SIG-M5 treated with dmso at 0.1 percent for 504 hours (cell line): ENCODE results near the gene PERCC1.

Experiments used
- DNase-seq: peaks from one replicate; lab custom pipeline; 2025; ENCODE audit not compliant: unreplicated experiment; lab: John Stamatoyannopoulos, UW

The PERCC1 gene

DNA sequence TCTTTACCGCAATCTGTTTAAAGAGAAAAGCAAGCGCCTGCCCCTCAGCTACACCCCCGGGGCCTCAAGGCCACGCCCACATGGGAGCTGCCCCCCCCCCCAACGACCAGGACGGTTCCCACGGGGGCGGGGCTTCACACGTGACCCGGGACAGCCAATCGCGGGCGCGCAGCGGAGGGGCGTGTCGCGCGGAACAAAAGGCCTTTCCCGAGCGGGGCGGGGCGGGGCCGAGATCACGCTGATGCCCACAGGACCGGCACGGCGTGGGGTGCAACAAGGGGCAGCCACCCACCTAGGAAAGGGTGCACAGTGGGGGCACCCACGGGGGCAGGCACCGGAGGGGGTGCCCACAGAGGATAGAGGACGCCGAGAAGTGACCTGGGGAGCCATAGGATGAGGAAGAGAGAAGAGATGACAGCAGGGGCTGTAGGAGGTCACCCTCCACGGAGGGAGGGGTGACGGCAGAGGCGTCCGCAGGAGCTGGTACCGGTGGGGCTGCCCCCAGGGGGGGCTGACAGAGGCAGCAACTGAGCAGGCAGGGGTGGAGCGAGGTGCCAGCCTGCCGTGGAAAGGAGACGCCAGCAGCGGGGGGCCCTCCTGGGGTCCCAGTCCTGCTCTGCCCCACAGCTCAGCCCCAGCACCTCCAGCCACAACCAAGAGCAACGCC is 22.6 kb upstream of the PERCC1 start:
- peak; percentile 73 for DNase-seq

DNA sequence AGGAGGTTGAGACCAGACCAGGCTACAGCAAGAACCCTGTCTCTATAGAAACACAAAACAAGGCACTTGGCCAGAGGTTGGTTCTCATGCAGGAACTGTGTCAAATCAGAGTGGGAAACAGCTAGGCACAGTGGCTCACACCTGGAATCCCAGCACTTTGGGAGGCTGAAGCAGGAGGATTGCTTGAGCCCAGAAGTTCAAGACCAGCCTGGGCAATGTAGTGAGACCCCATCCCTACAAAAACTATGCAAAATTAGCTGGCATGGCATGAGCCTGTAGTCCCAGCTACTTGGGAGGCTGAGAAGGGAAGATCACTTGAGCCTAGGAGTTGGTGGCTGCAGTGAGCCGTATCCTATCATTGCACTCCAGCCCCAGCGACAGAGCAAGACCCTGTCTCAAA is 18.0 kb upstream of the PERCC1 start:
- no peak for DNase-seq

DNA sequence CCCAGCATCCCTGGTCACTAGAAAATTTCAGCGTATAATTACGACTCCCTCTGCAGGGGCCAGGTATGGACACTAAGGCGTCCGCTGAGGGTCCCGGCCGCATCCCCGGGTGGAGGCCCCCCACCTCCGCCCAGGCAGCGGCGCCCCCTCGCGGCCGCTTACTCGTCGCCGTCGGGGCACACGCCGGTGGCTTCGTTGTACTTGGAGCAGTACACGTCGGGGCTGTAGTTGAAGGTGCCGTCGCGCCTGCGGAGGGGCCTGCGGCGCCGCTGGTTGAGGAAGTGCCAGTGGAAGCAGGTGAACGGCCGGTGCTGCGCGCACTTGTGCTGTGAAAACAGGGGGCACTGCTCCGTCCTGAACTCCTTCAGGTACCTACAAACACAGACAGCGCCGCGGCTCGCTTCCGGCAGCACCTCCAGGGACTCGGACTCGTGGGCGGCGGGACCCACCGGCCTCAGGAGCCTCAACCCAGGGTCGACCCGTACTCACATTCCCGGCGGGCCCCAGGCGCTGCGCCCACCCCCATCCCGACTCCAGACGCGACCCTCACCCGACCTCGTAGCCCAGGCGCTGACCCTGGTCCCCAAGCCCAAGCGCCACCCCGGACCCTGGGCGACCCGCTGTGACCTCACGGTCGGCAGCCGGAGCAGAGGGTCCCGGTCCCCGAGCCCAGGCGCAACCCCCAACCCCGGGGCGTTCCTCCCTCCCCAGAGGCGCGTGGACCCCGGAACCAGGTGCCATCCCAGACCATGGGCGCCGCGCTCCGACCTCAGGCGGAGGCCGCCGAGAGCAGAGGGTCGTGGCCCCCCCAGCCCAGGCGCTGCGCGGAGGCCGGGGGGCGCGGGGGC is 17.0 kb upstream of the PERCC1 start:
- DNase-seq = peak; percentile 39

DNA sequence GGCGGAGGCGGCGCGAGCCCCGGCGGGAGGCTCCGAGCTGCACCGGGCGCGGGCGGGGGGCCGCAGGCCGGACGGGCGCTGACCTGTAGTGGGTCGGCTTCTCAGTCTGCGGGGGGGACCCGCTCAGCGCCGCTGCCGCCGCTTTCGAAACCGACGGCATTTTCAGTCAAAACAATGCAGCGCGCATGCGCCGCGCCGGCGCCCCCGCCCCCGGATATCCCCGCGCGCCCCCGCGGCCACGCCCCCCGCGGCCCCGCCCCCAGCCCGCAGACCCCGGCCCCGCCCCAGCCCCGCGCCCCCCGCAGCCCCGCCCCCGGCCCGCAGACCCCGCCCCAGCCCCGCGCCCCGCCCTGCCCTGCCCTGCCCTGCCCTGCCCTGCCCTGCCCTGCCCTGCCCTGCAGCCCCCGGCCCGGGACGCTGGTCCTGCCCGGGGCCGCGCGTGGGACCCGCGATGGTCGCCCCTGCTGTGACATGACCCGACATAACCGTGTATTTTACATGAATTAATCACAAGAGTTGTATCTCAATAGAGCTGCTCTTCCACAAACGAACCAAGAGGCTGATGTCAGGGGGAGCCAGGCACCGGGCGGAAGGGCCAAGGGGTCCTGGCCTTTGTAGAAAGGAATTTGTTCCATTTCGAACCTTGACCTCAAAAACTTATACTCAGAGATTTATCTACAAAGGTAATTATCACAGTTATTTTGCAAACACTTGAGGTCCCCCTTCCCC is 16.2 kb upstream of the PERCC1 start, which contains the start of gene UNKL:
Gene UNKL (minus strand): TSS at position 173 of the 729 bp plus-strand sequence. CDS start 13 bp downstream, at position 160.
- peak; percentile 31 for DNase-seq

DNA sequence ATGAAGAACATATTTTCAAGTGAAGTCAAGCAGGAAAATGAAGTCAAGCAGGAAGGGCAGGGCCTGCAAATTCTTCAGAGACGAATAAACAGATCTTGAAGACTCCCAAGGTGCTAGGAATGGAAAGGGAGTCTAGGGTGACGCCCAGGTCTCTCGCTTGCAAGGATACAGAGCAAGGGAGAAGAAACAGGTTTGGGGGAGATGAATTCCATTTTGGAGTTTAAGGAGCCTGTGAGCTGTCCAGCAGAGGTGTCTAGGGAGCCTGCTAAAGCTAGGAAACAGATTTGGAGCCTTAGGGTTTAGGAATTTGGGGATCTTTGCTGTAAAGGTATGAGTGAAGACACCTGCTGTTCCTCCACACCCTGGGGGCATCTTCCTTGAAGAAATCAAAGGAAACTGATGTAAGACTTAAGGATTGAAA is 14.3 kb upstream of the PERCC1 start:
- no peak for DNase-seq

DNA sequence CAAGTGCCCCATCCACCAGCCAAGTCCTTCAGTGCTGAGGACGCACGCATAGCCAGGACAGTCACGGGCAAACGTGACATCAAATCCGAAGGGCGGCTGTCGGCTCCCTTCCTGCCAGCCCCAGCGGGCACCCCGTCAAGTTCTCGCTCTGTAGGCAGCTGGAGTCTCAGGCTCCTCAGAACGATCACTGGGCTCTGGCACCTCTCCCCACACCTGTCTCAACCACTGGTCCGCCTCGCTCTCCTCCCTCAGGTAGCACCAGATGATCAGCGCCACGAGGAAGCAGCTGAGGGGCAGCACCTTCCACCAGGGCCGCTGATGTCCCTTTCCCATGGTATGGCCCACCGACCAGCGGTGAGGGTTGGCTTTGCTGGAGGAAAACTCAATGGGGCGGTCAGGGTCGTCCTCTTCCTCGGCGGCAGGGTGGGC is 10.8 kb upstream of the PERCC1 start:
- DNase-seq = no peak

DNA sequence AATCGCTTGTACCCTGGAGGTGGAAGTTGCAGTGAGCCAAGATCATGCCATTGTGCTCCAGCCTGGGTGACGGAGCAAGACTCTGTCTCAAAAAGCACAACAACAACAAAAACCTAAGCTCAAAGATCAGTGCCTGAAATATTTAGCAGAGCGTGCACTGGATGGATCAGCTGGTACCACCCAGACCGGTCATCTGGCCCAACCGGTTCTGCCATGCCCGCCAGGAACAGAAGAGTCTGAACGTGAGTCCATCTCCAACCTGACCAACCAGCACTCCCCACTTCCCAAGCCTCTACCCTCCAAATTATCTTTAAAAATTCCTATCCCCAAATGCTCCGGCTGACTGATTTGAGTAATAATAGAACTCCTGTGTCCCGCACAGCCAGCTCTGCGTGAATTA is 8.8 kb upstream of the PERCC1 start:
- DNase-seq = no peak

DNA sequence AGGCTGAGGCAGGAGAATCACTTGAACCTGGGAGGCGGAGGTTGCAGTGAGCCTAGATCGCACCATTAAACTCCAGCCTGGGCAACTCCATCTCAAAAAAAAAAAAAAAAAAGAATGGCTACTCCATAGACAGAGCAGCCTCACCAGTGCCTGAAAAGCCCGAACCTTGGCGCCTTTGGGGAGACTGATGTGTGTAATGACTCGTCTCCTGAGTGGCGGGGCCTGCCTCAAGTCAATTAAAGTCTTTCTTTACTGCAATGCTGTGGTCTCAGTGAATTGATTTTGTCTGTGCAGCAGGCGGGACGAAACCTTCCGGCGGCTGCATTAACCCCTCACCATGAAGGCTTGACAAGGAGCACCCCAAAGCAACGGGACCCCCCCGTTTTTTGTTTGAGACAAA is 6.8 kb upstream of the PERCC1 start:
- no peak for DNase-seq

DNA sequence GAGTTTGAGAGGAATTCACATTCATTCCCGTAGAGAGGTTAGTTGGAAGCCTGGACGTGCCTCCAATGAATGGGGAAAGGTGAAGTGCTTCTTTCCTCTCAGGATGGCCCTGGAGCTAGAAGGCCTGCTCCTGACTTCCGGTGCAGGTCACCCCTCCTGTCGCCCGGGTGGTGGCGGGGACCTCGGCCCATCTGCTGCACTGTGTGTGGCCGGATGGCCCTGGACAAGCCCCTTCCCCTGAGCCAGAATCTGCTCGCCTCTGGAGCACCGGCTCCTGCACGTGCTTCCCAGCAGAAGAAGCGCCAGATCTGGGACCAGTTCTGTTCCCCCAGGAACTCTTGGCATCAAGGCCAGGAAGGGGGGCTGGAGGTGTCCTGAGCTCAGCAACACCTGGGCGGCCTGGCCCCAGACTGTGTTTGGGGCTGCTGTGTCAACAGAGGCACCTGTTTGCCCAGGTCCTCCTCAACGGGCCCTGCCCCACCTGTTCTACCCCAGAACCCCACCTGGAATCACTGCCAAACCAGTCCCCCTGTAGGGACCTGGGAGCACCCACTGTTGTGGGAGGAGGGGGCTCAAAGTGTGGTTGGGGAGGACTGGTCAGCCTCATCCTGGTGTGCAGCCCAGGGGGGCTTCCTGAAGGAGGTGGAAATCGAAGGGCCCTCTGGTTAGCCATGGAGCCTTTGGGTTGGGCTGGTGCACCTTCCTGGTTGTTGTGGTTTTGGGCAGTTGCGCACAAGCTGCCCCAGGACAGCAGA is 5.1 kb upstream of the PERCC1 start:
- no peak for DNase-seq

DNA sequence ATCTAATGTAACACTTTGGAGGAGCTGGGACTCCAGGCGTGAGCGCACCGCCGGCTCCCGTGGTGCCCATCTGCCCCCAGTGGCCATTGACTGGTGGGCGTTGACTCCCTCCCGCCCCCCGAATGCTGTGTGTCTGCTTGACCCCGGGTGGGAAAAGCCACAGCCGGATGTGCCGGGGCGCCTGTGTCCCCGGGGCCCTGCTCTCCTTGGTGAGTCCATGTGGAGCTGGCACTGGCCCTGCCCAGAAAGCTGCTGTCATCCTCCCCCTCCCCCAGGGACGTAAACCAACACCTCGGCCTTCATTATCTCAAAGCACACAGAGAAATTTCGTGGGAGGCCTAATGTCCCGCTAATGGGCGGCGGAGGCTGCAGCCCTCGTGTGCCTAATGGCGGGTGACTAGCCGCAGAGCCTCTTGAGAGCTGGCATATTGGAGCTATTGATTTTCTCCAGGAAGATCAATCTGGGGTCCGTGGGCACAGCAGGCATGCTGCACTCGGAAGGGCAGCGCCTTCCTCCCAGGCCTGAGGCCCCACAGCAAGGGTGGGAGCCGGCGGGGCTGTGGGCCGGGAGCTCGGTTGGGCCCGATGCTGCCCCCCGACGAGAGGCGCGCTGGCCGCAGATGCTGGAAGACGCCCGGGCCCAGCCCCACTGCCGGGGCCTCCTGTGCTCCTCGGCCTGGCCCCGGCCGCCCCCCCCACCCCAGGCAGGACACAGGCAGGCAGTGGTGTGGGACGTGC is 4.0 kb upstream of the PERCC1 start:
- DNase-seq = no peak

DNA sequence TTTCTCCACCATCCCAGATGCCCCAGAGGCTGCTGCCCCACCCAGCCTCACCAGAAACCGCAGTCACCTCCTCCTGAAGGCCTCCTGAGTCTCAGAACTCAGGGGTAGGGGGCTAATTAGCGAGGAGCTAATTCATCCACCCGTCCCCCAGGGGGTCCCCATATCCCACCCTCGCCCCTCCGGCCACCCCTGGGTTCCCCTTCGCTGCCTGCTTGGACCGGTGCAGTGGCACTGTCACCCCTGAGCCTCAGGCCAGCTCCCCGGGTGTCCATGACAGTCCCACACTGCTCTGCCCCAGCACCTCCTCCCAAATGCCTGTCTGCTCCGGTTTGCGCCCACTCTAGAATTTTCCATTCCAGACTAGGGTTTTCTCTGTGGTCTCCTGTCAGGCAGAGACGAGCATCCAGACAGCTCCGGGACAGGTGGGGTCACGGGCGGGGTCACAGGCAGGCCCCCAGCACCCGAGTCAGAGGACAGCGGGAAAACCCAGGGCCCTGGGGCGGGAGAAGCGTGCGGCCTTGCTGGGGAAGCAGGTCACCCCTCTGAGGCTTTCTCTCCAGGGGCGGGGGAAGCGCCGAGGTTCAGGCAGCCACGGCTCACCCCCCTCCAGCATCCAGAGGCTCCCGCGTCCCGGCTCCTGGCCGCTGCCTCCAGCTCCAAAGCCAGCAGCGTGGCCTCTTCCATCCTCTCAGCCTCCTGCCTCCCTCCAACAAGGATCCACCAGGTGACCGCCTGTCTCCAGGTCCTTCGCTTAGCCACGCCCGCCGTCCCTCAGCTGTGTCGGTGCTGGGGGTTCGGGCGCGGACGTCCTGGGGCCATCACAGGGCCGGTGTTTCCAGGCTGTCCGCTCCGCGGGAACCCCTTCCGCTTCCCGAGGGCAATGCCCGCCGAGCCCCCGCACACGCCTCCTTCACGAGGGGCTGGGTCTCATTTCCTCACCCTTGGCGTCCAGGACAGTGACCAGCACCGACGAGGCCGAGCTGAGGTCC is 3.1 kb upstream of the PERCC1 start:
- no peak for DNase-seq

DNA sequence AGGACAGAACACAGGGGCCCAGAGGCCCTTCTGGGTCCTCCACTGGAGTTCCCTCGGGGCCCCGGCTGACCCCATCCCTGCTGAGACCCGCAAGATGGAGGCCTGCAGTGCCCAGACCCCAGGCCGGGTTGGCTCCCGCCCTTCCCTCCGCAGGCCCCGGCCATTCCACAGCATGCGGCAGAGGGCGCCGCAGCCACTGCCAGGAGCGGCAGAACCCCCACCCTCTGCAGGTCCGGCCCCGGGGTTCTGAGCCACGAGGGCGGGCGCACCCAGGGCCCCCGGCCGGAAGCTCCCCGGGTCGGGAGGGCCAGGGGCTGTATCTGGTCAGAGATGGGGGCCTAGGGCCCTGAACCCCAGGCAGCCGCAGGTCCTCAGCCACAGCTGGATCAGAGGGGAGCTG is 2.4 kb upstream of the PERCC1 start:
- DNase-seq = peak; percentile 25

DNA sequence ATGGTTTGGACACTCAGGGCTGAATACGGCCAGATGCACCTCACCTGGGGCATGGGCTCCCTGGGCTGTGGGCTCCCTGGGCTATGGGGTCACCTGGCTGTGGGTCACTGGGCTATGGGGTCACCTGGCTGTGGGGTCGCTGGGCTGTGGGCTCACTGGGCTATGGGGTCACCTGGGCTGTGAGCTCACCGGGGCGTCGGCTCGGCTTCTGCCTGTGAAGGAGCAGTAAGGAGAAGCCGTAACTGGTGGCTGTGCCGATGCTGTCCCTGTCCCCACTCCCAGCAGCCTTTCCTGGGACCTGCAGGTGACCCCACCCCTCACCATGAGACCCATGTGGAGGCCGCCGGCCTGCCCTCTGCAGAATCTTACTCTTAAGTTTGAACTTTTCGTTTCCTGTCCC is 1.9 kb upstream of the PERCC1 start:
- no peak for DNase-seq

DNA sequence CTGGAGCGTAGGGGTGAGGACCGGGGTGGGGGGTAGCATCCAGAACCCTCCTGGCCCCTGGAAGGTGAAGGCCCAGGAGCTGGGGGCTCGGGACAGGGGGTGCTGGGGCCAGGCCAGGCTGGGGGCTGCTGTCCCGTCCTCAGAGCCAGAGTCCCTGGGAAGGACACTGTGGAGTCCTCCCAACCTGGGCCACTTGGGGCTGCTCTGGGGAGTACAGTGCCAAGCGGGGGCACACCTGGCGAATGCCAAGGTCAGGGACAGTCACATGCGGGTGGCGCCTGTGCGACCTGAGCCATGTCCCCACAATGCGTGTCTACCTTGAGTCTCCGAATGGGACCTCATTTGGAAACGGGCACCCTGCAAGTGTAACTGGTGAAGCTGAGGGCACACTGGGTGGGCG is 1.2 kb upstream of the PERCC1 start:
- no peak for DNase-seq

DNA sequence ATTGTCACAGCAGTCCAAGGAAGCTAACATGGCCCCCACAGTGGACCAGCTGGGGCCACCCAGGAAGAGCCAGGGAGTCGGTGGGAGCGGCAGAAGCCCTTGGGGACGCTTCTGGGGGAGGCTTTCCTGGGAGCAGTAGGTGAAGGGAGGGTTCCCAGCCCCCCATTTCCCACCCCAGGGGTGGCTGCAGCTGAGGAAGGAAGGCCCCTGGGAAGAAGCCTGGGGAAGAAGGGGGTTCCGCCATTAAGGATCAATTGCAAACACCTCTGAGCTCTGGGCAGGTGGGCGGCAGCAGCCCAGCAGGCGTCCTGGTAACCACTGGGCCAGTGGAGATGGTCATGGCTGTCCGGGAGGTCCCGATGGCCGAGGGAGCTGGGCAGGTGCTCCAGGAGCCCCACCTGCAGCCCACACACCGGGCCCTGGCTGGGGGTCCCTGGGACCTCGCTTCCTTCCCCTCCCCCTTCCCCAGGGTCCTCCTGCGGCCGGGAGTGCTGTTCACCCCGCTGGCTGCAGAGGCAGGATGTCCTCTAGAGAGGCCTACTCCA is 592 bp upstream of the PERCC1 start:
- DNase-seq = no peak

DNA sequence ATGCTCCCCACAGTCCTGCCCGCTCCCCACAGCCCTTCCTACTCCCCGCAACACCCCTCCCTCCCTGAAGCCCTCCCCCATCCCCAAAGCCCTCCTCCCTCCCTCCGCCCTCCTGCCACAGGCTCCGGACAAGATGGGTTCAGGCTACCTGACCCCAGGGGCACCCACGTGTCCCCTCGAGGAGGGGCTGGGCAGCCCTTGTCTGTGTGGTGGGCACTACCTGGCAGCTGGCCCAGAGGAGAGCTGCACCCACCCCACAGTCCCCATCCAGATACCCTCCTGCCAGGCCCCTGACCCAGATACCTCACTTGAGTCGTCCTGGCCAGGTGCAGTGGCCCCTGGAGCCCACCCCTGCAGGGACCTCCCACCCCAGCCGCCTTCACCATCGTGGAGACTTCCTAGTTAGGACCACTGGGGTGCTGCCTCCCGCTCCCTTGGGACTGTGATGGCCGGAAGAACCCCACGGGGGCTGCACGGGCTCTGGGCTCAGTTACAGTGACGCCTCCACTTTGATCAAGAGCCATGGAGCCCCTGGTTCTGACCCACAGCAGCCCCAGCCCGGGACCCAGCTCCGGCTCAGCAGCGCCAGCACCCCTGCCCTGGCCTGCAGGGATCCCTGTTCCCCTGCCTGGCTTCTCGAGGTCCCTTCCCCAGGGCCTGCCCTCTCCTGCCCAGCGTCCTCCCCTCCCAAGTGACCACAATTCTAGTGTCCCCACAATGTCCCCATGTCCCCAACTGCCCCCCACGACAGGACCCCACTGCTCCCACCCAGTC is 806 bp downstream of the PERCC1 start:
- no peak for DNase-seq

DNA sequence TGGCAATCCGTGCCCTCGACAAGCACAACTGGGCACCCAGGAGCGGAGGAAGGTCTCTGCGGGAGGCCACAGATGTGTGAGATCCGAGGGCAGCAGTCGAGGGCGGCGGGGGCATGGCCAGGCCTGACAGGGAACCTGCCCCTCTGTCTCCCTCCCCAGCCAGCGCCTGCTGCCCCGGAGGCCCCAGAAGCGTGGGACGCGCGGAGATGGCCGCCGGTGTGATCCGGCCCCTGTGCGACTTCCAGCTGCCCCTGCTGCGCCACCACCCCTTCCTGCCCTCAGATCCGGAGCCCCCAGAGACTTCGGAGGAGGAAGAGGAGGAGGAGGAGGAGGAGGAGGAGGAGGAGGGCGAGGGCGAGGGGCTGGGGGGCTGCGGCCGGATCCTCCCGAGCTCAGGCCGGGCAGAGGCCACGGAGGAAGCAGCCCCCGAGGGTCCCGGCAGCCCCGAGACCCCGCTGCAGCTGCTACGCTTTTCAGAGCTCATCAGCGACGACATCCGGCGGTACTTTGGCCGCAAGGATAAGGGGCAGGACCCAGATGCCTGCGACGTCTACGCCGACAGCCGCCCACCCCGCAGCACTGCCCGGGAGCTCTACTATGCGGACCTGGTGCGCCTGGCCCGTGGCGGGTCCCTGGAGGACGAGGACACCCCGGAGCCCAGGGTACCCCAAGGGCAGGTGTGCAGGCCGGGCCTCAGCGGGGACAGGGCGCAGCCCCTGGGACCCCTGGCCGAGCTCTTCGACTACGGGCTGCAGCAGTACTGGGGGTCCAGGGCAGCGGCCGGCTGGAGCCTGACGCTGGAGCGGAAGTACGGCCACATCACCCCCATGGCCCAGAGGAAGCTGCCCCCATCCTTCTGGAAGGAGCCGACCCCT is 1.7 kb downstream of the PERCC1 start:
- no peak for DNase-seq
